ENCODE data around the gene PACSIN3.
"Not testable (repeated sequence)": the region's sequence is repeated elsewhere in the genome, so short reads cannot be mapped to it uniquely, and the experiment has no call there.

Gene PACSIN3

DNA sequence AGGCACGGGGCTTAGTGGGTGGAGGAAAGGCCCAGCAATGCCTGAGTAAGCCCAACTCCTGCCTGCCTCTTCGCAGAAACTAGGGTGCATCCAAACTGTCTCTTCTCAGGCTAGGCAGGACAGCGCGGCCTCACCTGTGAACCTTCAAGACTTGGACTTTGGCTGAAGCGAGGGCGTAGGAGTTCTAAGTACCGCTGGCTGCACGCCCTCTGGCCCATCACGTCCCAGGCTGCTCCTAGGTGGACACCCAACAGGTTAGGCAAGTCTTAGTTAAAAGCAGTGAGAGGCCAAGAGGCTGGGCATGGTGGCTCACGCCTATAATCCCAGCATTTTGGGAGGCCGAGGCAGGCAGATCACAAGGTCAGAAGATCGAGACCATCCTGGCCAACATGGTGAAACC is 26.7 kb upstream of the PACSIN3 start:
- in situ Hi-C loops (cut with HindIII; ENCODE audit: low sequenced_read_pairs) = no loop called here
- no peak for DNase-seq (ENCODE audit: low read depth)
- H3K4me3 ChIP-seq (ENCODE audit: low read depth, low read length) = no peak overlapping the region
- TF ChIP-seq, protein P1, sequence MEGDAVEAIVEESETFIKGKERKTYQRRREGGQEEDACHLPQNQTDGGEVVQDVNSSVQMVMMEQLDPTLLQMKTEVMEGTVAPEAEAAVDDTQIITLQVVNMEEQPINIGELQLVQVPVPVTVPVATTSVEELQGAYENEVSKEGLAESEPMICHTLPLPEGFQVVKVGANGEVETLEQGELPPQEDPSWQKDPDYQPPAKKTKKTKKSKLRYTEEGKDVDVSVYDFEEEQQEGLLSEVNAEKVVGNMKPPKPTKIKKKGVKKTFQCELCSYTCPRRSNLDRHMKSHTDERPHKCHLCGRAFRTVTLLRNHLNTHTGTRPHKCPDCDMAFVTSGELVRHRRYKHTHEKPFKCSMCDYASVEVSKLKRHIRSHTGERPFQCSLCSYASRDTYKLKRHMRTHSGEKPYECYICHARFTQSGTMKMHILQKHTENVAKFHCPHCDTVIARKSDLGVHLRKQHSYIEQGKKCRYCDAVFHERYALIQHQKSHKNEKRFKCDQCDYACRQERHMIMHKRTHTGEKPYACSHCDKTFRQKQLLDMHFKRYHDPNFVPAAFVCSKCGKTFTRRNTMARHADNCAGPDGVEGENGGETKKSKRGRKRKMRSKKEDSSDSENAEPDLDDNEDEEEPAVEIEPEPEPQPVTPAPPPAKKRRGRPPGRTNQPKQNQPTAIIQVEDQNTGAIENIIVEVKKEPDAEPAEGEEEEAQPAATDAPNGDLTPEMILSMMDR (IDR thresholded peaks at IDR 0.05; ENCODE audit: low read depth, low read length, missing control alignments) = no peak

DNA sequence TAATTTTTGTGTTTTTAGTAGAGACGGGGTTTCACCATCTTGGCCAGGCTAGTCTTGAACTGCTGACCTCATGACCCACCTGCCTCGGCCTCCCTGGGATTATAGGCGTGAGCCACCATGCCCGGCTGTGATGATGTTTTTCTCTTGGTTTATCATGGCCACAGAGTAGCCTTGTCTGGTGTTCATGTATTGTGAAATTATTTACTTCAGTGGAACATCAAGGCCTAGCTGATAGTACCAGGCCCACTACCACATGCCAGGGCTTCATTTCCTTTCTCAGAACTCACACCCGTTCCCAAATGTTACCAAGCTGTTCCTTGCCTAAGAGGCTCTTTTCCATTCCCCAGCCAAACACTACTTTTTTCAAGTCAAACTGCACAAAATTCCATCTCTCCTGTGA is 22.4 kb upstream of the PACSIN3 start:
- DNase-seq (ENCODE audit: low read depth) = no peak
- H3K4me3 ChIP-seq (ENCODE audit: low read depth, low read length) = no peak overlapping the region
- in situ Hi-C loops (cut with HindIII; ENCODE audit: low sequenced_read_pairs) = no loop called here
- TF ChIP-seq, protein P1 (IDR thresholded peaks at IDR 0.05; ENCODE audit: low read depth, low read length, missing control alignments) = no peak

DNA sequence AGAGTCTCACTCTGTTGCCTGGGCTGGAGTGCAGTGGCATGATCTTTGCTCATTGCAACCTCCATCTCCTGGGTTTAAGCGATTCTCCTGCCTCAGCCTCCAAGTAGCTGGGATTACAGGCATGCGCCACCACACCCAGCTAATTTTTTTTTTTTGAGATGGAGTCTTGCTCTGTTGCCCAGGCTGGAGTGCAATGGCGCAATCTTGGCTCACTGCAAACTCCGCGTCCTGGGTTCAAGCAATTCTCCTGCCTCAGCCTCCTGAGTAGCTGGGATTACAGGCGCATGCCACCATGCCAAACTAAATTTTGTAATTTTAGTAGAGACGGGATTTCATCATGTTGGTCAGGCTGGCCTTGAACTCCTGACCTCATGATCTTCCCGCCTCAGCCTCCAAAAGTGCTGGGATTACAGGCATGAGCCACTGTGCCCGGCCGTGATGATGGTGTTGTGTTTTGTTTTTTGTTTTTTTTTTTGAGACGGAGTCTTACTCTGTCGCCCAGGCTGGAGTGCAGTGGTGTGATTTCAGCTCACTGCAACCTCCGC is 21.8 kb upstream of the PACSIN3 start:
- in situ Hi-C loops (cut with HindIII; ENCODE audit: low sequenced_read_pairs); H3K4me3 ChIP-seq (ENCODE audit: low read depth, low read length); DNase-seq (ENCODE audit: low read depth): not testable (repeated sequence)

DNA sequence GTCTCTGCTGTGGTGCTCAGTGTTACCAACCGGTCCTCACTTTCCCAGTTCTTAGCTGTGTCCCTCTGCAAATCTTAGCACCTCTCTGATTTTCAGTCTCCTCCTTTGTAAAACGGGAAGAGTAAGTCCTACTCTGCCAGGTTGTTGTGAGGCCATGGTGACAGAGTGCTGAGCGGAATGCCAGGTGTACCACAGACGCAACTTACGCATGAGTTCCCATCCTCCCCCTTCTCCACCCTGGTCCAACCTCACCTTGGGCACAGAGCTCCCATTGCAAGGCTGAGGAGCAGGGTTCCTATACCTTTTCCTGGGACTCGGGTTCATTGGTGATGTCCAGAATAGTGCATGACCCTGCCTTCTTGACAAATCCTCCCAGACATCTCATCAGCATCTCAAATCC is 21.2 kb upstream of the PACSIN3 start:
- TF ChIP-seq, protein P1 (IDR thresholded peaks at IDR 0.05; ENCODE audit: low read depth, low read length, missing control alignments) = no peak
- H3K4me3 ChIP-seq (ENCODE audit: low read depth, low read length) = no peak overlapping the region
- in situ Hi-C loops (cut with HindIII; ENCODE audit: low sequenced_read_pairs) = no loop called here
- no peak for DNase-seq (ENCODE audit: low read depth)

DNA sequence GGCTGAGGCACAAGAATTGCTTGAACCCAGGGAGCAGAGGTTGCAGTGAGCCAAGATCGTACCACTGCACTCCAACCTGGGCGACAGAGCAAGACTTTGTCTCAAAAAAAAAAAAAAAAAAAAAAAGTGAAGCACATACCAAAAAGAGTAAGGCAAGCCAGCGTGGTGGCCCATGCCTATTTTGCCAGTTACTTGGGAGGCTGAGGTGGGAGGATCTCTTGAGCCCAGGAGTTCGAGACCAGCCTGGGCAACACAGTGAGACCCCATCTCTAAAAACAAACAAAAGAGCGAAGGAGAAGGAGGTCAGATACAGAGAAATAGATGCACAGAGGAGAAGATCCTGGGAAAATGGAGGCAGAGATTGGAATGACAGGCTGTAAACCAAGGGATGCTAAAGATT is 20.3 kb upstream of the PACSIN3 start:
- DNase-seq (ENCODE audit: low read depth); in situ Hi-C loops (cut with HindIII; ENCODE audit: low sequenced_read_pairs); H3K4me3 ChIP-seq (ENCODE audit: low read depth, low read length): not testable (repeated sequence)

DNA sequence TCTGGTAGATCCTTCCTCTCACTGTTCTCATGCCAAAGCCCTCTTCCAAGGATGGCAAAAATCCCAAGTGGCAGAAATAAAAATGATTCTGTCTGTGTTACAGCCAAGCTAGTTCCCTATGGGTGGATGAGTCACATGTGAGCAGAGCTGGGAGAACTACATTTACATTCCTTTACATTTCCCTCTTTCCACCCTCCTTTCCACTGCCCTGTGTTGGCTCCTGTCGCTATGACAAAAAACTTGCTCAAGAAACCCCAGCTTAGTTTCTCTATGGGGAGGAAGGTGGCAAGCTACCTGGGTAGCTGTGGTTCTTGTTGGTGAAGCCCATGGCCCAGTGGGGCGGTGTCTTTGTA is 18.4 kb upstream of the PACSIN3 start:
- DNase-seq (ENCODE audit: low read depth) = no peak
- TF ChIP-seq, protein P1 (IDR thresholded peaks at IDR 0.05; ENCODE audit: low read depth, low read length, missing control alignments) = no peak
- no peak overlapping the region for H3K4me3 ChIP-seq (ENCODE audit: low read depth, low read length)
- in situ Hi-C loops (cut with HindIII; ENCODE audit: low sequenced_read_pairs) = no loop called here

DNA sequence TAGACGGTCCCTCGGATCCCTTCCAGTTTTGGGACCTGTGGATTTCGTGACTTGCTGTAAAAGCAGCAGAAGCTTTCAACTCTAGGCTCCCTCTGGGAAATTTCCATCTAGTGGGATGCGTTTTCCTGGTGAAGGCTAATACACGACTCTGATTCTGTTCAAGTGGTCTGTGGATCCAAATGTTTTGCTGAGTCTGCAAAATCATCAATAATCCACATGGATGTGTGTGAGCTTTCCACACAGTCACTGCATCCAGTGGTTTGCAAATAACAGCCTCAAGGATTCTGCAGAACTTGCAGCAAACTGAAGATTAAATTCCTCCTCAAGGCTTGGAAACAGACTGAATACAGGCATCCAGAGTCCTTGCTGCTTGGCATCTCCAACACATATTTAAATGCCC is 16.3 kb upstream of the PACSIN3 start:
- DNase-seq (ENCODE audit: low read depth) = no peak
- TF ChIP-seq, protein P1 (IDR thresholded peaks at IDR 0.05; ENCODE audit: low read depth, low read length, missing control alignments) = no peak
- in situ Hi-C loops (cut with HindIII; ENCODE audit: low sequenced_read_pairs) = no loop called here
- no peak overlapping the region for H3K4me3 ChIP-seq (ENCODE audit: low read depth, low read length)

DNA sequence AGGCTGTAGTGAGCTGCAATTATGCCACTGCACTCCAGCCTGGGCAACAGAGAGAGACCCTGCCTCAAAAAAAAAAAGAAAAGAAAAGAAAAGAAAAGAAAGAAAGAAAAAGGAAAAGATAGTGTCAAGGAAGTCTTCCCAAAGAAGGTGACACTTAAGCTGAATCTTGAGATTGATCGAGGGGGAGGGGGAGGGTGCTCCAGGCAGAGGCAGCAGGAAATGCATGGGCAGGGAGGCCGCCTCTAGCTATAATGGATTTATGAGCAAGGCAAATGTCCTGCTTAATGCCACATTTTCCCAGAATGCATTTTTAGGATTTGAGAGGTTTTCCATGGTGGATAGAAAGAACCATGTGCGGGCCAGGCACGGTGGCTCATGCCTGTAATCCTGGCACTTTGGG is 14.8 kb upstream of the PACSIN3 start:
- TF ChIP-seq, protein P1 (IDR thresholded peaks at IDR 0.05; ENCODE audit: low read depth, low read length, missing control alignments) = no peak
- in situ Hi-C loops (cut with HindIII; ENCODE audit: low sequenced_read_pairs) = no loop called here
- H3K4me3 ChIP-seq (ENCODE audit: low read depth, low read length) = no peak overlapping the region
- no peak for DNase-seq (ENCODE audit: low read depth)

DNA sequence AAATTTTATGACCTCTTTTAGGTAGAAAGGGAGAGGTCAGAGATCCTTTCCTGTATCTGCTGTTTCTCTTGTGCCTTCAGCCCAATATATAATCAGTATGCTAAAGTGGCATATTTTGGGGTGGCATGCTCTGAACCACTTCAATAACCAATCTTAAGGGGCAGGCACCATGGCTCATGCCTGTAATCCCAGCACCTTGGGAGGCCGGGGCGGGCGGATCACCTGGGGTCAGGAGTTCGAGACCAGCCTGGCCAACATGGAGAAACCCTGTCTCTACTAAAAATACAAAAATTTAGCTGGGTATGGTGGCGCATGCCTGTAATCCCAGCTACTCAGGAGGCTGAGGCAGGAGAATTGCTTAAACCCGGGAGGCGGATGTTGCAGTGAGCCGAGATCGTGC is 11.9 kb upstream of the PACSIN3 start:
- DNase-seq (ENCODE audit: low read depth); in situ Hi-C loops (cut with HindIII; ENCODE audit: low sequenced_read_pairs): not testable (repeated sequence)

More for the DNA sequence above, 11.9 kb upstream of the PACSIN3 start:
- not testable (repeated sequence) for H3K4me3 ChIP-seq (ENCODE audit: low read depth, low read length)
